K562 (cell line): ENCODE measurements around the gene C10orf143. TPM values are rescaled to one million over a fixed set of nuclear protein-coding genes. Genes with fewer than 3 reads are reported as not detected.

Source experiments
- CBX8 ChIP-seq: fragments of 200-600 bp; sonication (generic); IDR thresholded peaks from 2 replicates; pipeline ENCODE4 v1.6.1; 2012; ENCODE audit warnings: borderline replicate concordance, mixed run types, low read depth, mild to moderate bottlenecking, moderate library complexity, mixed read lengths, low read length, control low read depth, inconsistent platforms; ENCODE audit not compliant: poor library complexity, severe bottlenecking; ENCODE audit errors: extremely low read depth
- DNMT1 ChIP-seq: fragments of 450-650 bp; IDR thresholded peaks from 2 replicates; pipeline ENCODE4 v1.6.1; 2016; ENCODE audit warnings: antibody characterized with exemption, mild to moderate bottlenecking
- EP300 ChIP-seq: IDR thresholded peaks from 2 replicates; pipeline ENCODE4 v1.6.1; 2012; ENCODE audit warnings: low read length, improper control_type of control experiment
- GABPA ChIP-seq: fragments of 200-800 bp; sonication (Bioruptor generic); conservative IDR thresholded peaks from 2 replicates; pipeline ENCODE4 v1.6.1; 2016; ENCODE audit warnings: low read depth, missing genetic modification characterization, missing compliant biosample characterization
- HCFC1 ChIP-seq: IDR thresholded peaks from 2 replicates; pipeline ENCODE4 v1.6.1; 2012; ENCODE audit warnings: low read depth, low read length, improper control_type of control experiment
- HNRNPLL ChIP-seq: fragments of 200-400 bp; formaldehyde crosslinking; IDR thresholded peaks from 2 replicates; pipeline ENCODE4 v1.6.1; 2017; ENCODE audit warnings: low read length, low read depth, mild to moderate bottlenecking; ENCODE audit not compliant: poor library complexity, severe bottlenecking
- NCOA1 ChIP-seq: fragments of 450-650 bp; IDR thresholded peaks from 2 replicates; pipeline ENCODE4 v1.6.1; 2016; ENCODE audit warnings: low read depth
- NFIX ChIP-seq: fragments of 250-450 bp; sonication (Bioruptor Pico); IDR thresholded peaks from 2 replicates; pipeline ENCODE4 v1.4.0; 2020; ENCODE audit warnings: low read depth, mild to moderate bottlenecking, moderate library complexity
- NFYB ChIP-seq: IDR thresholded peaks from 2 replicates; pipeline ENCODE4 v1.6.1; 2011; ENCODE audit warnings: mild to moderate bottlenecking, moderate library complexity; ENCODE audit not compliant: insufficient read length; ENCODE audit errors: extremely low read depth
- NR1H2 ChIP-seq: sonication (generic); formaldehyde crosslinking; IDR thresholded peaks from 2 replicates; pipeline ENCODE4 v1.4.0; 2020; ENCODE audit warnings: mild to moderate bottlenecking, missing genetic modification reagents
- NR2C1 ChIP-seq, 2 experiments: fragments of 450-650 bp; IDR thresholded peaks; 2 replicates each; pipeline ENCODE4 v1.6.1; 2017; ENCODE audit warnings: mild to moderate bottlenecking in 2 of 2, antibody characterized with exemption in 1 of 2, inconsistent platforms in 1 of 2, missing compliant biosample characterization in 1 of 2, missing genetic modification characterization in 1 of 2
- NR4A1 ChIP-seq, 2 experiments: fragments of 250-450 bp in 1 of 2; fragments of 450-650 bp in 1 of 2; sonication (Bioruptor Pico) in 1 of 2; IDR thresholded peaks; 2 replicates each; pipeline versions ENCODE4 v1.4.0 to v1.6.1; 2016 to 2020; ENCODE audit warnings: mild to moderate bottlenecking in 2 of 2, missing compliant biosample characterization in 1 of 2, missing genetic modification characterization in 1 of 2, moderate library complexity in 1 of 2
- OTX1 ChIP-seq: fragments of 450-650 bp; formaldehyde crosslinking; IDR thresholded peaks from 2 replicates; pipeline ENCODE4 v1.4.0; 2022; ENCODE audit warnings: mild to moderate bottlenecking
- PHB ChIP-seq: fragments of 250-450 bp; sonication (Bioruptor Pico); IDR thresholded peaks from 2 replicates; pipeline ENCODE4 v1.5.0; 2021
- RBM25 ChIP-seq: fragments of 200-400 bp; formaldehyde crosslinking; IDR thresholded peaks from 2 replicates; pipeline ENCODE4 v1.6.1; 2018; ENCODE audit warnings: low read length, low read depth, moderate library complexity; ENCODE audit not compliant: severe bottlenecking
- RCOR1 ChIP-seq, 2 experiments: IDR thresholded peaks; 2 replicates each; pipeline ENCODE4 v1.6.1; 2012; ENCODE audit warnings: low read depth in 2 of 2, low read length in 2 of 2, borderline replicate concordance in 1 of 2, improper control_type of control experiment in 1 of 2
- SIX5 ChIP-seq, 2 experiments: IDR thresholded peaks; 2 replicates each; pipeline ENCODE4 v1.6.1; 2011; ENCODE audit warnings: low read length in 2 of 2, borderline replicate concordance in 1 of 2, low read depth in 1 of 2, mild to moderate bottlenecking in 1 of 2, moderate library complexity in 1 of 2; ENCODE audit not compliant: insufficient read depth in 1 of 2
- STAT5A ChIP-seq: IDR thresholded peaks from 2 replicates; pipeline ENCODE4 v1.6.1; 2012; ENCODE audit warnings: low read length, inconsistent platforms, borderline replicate concordance
- TAF1 ChIP-seq: IDR thresholded peaks from 2 replicates; pipeline ENCODE4 v1.6.1; 2011; ENCODE audit warnings: mild to moderate bottlenecking, low read length, moderate library complexity; ENCODE audit not compliant: insufficient read depth, control insufficient read depth, severe bottlenecking; ENCODE audit errors: extremely low read depth
- TAF9B ChIP-seq: fragments of 450-650 bp; IDR thresholded peaks from 2 replicates; pipeline ENCODE4 v1.6.1; 2018; ENCODE audit warnings: mild to moderate bottlenecking; ENCODE audit not compliant: partially characterized antibody
- U2AF1 ChIP-seq: fragments of 200-400 bp; formaldehyde crosslinking; optimal IDR thresholded peaks from 2 replicates; pipeline ENCODE3; 2017; ENCODE audit warnings: mild to moderate bottlenecking, low read depth, low read length, moderate library complexity
- ZBTB17 ChIP-seq: fragments of 450-650 bp; formaldehyde crosslinking; IDR thresholded peaks from 2 replicates; pipeline ENCODE4 v1.4.0; 2020; ENCODE audit warnings: mild to moderate bottlenecking
- ZNF79 ChIP-seq: fragments of 250-450 bp; sonication (Bioruptor Pico); IDR thresholded peaks from 2 replicates; pipeline ENCODE4 v1.4.0; 2020; ENCODE audit warnings: low read depth, mild to moderate bottlenecking, moderate library complexity
- polyA plus RNA-seq, 8 experiments: library from polyadenylated mRNA; depleted of rRNA in 4 of 8; stranded (reverse) in 5 of 8; unstranded in 3 of 8; fragments of >200 nt; fragmentation: Nextera tagmentation in 2 of 8; fragmentation: Illumina TruSeq in 1 of 8; extraction: Ambion mirVana in 2 of 8; extraction: Trizol in 1 of 8; gene quantifications; 2 replicates each; pipeline versions ENCODE4 v1.2.1 to v1.2.3, GENCODE V29; 2011 to 2014; ENCODE audit warnings: inconsistent platforms in 1 of 8, missing spikeins in 1 of 8
- total RNA-seq, 7 experiments: library from RNA; depleted of rRNA in 6 of 7; stranded (reverse); fragments of >200 nt in 6 of 7; fragmentation: Illumina TruSeq in 2 of 7; extraction: Trizol in 2 of 7; gene quantifications; 2 replicates each; pipeline versions ENCODE4 v1.2.1 to v1.2.3, GENCODE V29; 2011 to 2021; ENCODE audit warnings: low replicate concordance in 1 of 7
- TF ChIP-seq, protein P1 (sequence below), 2 experiments: fragments of 450-650 bp; IDR thresholded peaks; 2 replicates each; pipeline ENCODE4 v1.6.1; 2018; ENCODE audit warnings: mild to moderate bottlenecking in 2 of 2, low read depth in 1 of 2; ENCODE audit not compliant: partially characterized antibody in 2 of 2

C10orf143 gene
- total and polyA plus RNA-seq, 9 of the 15 experiments (the other 6 are each of a cell fraction or from before 2014, with no cell fraction given), result 0.07 to 0.42 (median 0.25) TPM; not detected in 2

DNA sequence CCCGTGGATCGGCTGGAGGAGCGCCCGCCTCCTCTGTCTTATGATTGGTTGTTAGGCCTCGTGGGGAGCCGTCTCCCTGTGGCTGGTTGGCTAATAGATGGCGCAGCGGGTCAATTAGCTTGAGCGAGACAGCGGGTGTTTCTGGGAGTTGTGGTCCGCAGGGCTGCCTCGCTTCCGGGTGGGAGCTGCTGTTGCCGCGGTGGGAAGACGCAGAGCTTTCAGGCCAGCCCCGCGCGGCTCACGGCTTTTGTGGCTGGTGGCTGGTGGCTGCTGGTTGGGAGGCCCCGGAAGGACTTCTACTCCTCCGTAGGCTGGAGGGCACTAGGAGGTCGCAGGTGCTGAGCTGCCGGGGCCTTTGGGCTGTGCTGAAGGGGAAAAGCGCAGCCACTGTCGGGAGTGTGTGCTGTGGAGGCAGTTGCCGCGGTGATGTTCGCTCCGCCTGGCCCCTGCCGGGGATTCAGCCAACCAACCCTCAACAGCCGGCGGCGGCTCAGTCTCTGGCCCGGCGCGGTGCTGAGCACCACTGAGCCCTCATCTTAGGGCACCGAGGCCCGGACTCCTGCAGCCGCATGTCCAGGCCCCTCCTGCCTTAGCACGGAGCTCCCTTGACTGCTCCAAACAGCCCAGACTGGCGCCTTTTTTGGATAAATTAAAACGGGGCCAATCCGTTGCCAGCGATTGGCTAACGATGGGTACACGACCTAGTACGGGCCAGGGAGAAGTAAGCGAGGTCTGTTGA, 652 bp upstream of the C10orf143 start (continued):
- TF ChIP-seq, protein P1, sequence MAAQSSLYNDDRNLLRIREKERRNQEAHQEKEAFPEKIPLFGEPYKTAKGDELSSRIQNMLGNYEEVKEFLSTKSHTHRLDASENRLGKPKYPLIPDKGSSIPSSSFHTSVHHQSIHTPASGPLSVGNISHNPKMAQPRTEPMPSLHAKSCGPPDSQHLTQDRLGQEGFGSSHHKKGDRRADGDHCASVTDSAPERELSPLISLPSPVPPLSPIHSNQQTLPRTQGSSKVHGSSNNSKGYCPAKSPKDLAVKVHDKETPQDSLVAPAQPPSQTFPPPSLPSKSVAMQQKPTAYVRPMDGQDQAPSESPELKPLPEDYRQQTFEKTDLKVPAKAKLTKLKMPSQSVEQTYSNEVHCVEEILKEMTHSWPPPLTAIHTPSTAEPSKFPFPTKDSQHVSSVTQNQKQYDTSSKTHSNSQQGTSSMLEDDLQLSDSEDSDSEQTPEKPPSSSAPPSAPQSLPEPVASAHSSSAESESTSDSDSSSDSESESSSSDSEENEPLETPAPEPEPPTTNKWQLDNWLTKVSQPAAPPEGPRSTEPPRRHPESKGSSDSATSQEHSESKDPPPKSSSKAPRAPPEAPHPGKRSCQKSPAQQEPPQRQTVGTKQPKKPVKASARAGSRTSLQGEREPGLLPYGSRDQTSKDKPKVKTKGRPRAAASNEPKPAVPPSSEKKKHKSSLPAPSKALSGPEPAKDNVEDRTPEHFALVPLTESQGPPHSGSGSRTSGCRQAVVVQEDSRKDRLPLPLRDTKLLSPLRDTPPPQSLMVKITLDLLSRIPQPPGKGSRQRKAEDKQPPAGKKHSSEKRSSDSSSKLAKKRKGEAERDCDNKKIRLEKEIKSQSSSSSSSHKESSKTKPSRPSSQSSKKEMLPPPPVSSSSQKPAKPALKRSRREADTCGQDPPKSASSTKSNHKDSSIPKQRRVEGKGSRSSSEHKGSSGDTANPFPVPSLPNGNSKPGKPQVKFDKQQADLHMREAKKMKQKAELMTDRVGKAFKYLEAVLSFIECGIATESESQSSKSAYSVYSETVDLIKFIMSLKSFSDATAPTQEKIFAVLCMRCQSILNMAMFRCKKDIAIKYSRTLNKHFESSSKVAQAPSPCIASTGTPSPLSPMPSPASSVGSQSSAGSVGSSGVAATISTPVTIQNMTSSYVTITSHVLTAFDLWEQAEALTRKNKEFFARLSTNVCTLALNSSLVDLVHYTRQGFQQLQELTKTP (IDR thresholded peaks at IDR 0.05; ENCODE audit: low read depth in 1 of 2, partially characterized antibody in 2 of 2), result peak in 1 of 2 experiments; percentile 74
- TF ChIP-seq U2AF1, result no peak
- peak; percentile 63 for TF ChIP-seq GABPA
- TF ChIP-seq STAT5A, result no peak
- peak; percentile 69 for TF ChIP-seq RBM25
- no peak for TF ChIP-seq NR1H2 (CRISPR knock-in tag)
- no peak for TF ChIP-seq NFIX
- TF ChIP-seq NCOA1, result no peak
- TF ChIP-seq OTX1, result no peak
- TF ChIP-seq NFYB, result peak; percentile 91
- peak; percentile 84 for TF ChIP-seq HCFC1
- no peak for TF ChIP-seq ZBTB17
- no peak for TF ChIP-seq CBX8
- 0 out of 4 replicates have a peak, but pooled peaks of 1 of the 2 experiments have one; percentile 6 for TF ChIP-seq RCOR1 (IDR thresholded peaks at IDR 0.05; ENCODE audit: borderline replicate concordance in 1 of 2, low read depth in 2 of 2, low read length in 2 of 2)
- TF ChIP-seq TAF9B, result no peak
- TF ChIP-seq EP300, result no peak
- TF ChIP-seq TAF1, result peak; percentile 45
- no peak for TF ChIP-seq ZNF79 (CRISPR knock-in tag)
- TF ChIP-seq PHB (CRISPR knock-in tag), result no peak
- peak; percentile 59; a peak in 3 of 4 replicates for TF ChIP-seq SIX5 (IDR thresholded peaks at IDR 0.05; ENCODE audit: borderline replicate concordance in 1 of 2, insufficient read depth in 1 of 2, low read depth in 1 of 2, low read length in 2 of 2)
- no peak for TF ChIP-seq DNMT1
- no peak for TF ChIP-seq NR4A1 (CRISPR knock-in tag; IDR thresholded peaks at IDR 0.05)
- TF ChIP-seq NR4A1 (tag; IDR thresholded peaks at IDR 0.05), result no peak
- TF ChIP-seq NR2C1 (IDR thresholded peaks at IDR 0.05), result peak; percentile 62
- no peak; the same call in 1 of the 2 replicates for TF ChIP-seq NR2C1 (tag; IDR thresholded peaks at IDR 0.05)
- no peak for TF ChIP-seq HNRNPLL
